Neural cell (in vitro differentiated cells): ENCODE data around the gene RUNX1. TPM values are rescaled to one million over a fixed set of nuclear protein-coding genes. Genes with fewer than 3 reads are reported as not detected.

ENCODE experiments used
- H2AFZ ChIP-seq: fragments of 200-600, 300-800 bp; sonication (generic), shearing (Covaris generic); 2 replicates; pipeline ENCODE4 v1.6.0; 2014; ENCODE audit warnings: low read depth, mild to moderate bottlenecking, antibody characterized with exemption, low read length, moderate library complexity
- H3F3A ChIP-seq: fragments of 200-600 bp; shearing (Covaris generic); 2 replicates; pipeline ENCODE4 v1.6.1; 2016; ENCODE audit warnings: mild to moderate bottlenecking, moderate library complexity, mixed read lengths, antibody characterized with exemption, low read length; ENCODE audit not compliant: insufficient read depth, poor library complexity, severe bottlenecking
- H3K27ac ChIP-seq: fragments of 200-600, 300-800 bp; sonication (generic), shearing (Covaris generic); 2 replicates; pipeline ENCODE4 v1.5.1; 2014; ENCODE audit warnings: mild to moderate bottlenecking, low read length, moderate library complexity
- H3K27me3 ChIP-seq: fragments of 300-800, 200-600 bp; sonication (generic), shearing (Covaris generic); 2 replicates; pipeline ENCODE4 v1.6.0; 2014; ENCODE audit warnings: mild to moderate bottlenecking, low read depth, low read length, moderate library complexity; ENCODE audit not compliant: insufficient read depth
- H3K36me3 ChIP-seq: fragments of 300-800, 200-600 bp; sonication (generic), shearing (Covaris generic); 2 replicates; pipeline ENCODE4 v1.5.1; 2014; ENCODE audit warnings: mild to moderate bottlenecking, antibody characterized with exemption, low read length, moderate library complexity; ENCODE audit not compliant: insufficient read depth
- H3K4me2 ChIP-seq: fragments of 300-800, 200-600 bp; sonication (generic), shearing (Covaris generic); 2 replicates; pipeline ENCODE4 v1.6.0; 2014; ENCODE audit warnings: mild to moderate bottlenecking, low read length
- H3K4me3 ChIP-seq: fragments of 300-800, 200-600 bp; sonication (generic), shearing (Covaris generic); 2 replicates; pipeline ENCODE4 v1.5.1; 2014; ENCODE audit warnings: mild to moderate bottlenecking, low read length, moderate library complexity
- H3K79me2 ChIP-seq: fragments of 200-600 bp; shearing (Covaris generic); replicated peaks from 2 replicates; pipeline ENCODE4 v1.6.0; 2014; ENCODE audit warnings: mild to moderate bottlenecking, low read length, moderate library complexity; ENCODE audit not compliant: insufficient read depth
- H3K9ac ChIP-seq: fragments of 300-800, 200-600 bp; sonication (generic), shearing (Covaris generic); 2 replicates; pipeline ENCODE4 v1.6.1; 2016; ENCODE audit warnings: mild to moderate bottlenecking, low read length, mixed read lengths
- H3K9me2 ChIP-seq: fragments of 200-600 bp; shearing (Covaris generic); 2 replicates; pipeline ENCODE4 v1.6.1; 2016; ENCODE audit warnings: mild to moderate bottlenecking, low read length, mixed read lengths; ENCODE audit not compliant: insufficient read depth
- H3K9me3 ChIP-seq: fragments of 200-600, 300-800 bp; sonication (generic), shearing (Covaris generic); 2 replicates; pipeline ENCODE4 v1.6.1; 2016; ENCODE audit warnings: mild to moderate bottlenecking, mixed run types, low read length, moderate library complexity, mixed read lengths
- H4K20me1 ChIP-seq: fragments of 200-600 bp; shearing (Covaris generic); 2 replicates; pipeline ENCODE4 v1.6.1; 2016; ENCODE audit warnings: mild to moderate bottlenecking, mixed run types; ENCODE audit not compliant: insufficient read depth
- EP300 ChIP-seq: fragments of 450-650 bp; conservative IDR thresholded peaks from 2 replicates; pipeline ENCODE4 v1.6.1; 2014; ENCODE audit warnings: antibody characterized with exemption, mild to moderate bottlenecking, moderate library complexity; ENCODE audit not compliant: poor library complexity, severe bottlenecking
- EZH2 ChIP-seq: fragments of 200-600, 300-800 bp; shearing (Covaris generic), sonication (generic); IDR thresholded peaks from 2 replicates; pipeline ENCODE4 v1.6.1; 2014; ENCODE audit warnings: antibody characterized with exemption, low read length, borderline replicate concordance, mild to moderate bottlenecking; ENCODE audit not compliant: insufficient read depth, poor library complexity, severe bottlenecking
- MXI1 ChIP-seq: fragments of 450-650 bp; conservative IDR thresholded peaks from 2 replicates; pipeline ENCODE4 v1.6.1; 2014; ENCODE audit warnings: antibody characterized with exemption, mild to moderate bottlenecking; ENCODE audit not compliant: poor library complexity, severe bottlenecking
- POLR2AphosphoS5 ChIP-seq: IDR thresholded peaks from 2 replicates; pipeline ENCODE4 v1.6.1; 2012
- RAD21 ChIP-seq: fragments of 450-650 bp; conservative IDR thresholded peaks from 2 replicates; pipeline ENCODE4 v1.6.1; 2014; ENCODE audit warnings: antibody characterized with exemption, mild to moderate bottlenecking, moderate library complexity
- SMC3 ChIP-seq: fragments of 450-650 bp; conservative IDR thresholded peaks from 2 replicates; pipeline ENCODE4 v1.6.1; 2014; ENCODE audit warnings: antibody characterized with exemption, mild to moderate bottlenecking, moderate library complexity; ENCODE audit not compliant: poor library complexity
- TAF1 ChIP-seq: IDR thresholded peaks from 2 replicates; pipeline ENCODE4 v1.6.1; 2012; ENCODE audit warnings: low read depth
- polyA plus RNA-seq: library from polyadenylated mRNA; depleted of rRNA; stranded (reverse); fragments of >200 nt; gene quantifications from 2 replicates; pipeline ENCODE4 v1.2.3, GENCODE V29; 2014
- TF ChIP-seq, protein P1 (sequence below): IDR thresholded peaks from 2 replicates; pipeline ENCODE4 v1.6.1; 2012; ENCODE audit warnings: borderline replicate concordance
- TF ChIP-seq, protein P2 (sequence below): fragments of 450-650 bp; IDR thresholded peaks from 2 replicates; pipeline ENCODE4 v1.5.1; 2014; ENCODE audit warnings: antibody characterized with exemption, mild to moderate bottlenecking, moderate library complexity; ENCODE audit not compliant: poor library complexity, severe bottlenecking

Gene RUNX1
- polyA plus RNA-seq, 1 donor from 2014 or later: not detected

GRCh38 chr21:34843562-34843961 is 205.5 kb downstream of the RUNX1 start:
- TF ChIP-seq EZH2 (no peak), SMC3 (no peak)
- TF ChIP-seq, protein P1, sequence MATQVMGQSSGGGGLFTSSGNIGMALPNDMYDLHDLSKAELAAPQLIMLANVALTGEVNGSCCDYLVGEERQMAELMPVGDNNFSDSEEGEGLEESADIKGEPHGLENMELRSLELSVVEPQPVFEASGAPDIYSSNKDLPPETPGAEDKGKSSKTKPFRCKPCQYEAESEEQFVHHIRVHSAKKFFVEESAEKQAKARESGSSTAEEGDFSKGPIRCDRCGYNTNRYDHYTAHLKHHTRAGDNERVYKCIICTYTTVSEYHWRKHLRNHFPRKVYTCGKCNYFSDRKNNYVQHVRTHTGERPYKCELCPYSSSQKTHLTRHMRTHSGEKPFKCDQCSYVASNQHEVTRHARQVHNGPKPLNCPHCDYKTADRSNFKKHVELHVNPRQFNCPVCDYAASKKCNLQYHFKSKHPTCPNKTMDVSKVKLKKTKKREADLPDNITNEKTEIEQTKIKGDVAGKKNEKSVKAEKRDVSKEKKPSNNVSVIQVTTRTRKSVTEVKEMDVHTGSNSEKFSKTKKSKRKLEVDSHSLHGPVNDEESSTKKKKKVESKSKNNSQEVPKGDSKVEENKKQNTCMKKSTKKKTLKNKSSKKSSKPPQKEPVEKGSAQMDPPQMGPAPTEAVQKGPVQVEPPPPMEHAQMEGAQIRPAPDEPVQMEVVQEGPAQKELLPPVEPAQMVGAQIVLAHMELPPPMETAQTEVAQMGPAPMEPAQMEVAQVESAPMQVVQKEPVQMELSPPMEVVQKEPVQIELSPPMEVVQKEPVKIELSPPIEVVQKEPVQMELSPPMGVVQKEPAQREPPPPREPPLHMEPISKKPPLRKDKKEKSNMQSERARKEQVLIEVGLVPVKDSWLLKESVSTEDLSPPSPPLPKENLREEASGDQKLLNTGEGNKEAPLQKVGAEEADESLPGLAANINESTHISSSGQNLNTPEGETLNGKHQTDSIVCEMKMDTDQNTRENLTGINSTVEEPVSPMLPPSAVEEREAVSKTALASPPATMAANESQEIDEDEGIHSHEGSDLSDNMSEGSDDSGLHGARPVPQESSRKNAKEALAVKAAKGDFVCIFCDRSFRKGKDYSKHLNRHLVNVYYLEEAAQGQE: no peak
- no peaks in the 10 kb centered on the region for H3K9me3 ChIP-seq
- H3K4me2 ChIP-seq: no peak overlapping the region
- H3K4me3 ChIP-seq: no peak overlapping the region
- no peak overlapping the region for H2AFZ ChIP-seq
- no peaks in the 10 kb centered on the region for H4K20me1 ChIP-seq
- H3K9ac ChIP-seq: no peak overlapping the region
- no peak overlapping the region for H3K27ac ChIP-seq
- H3K27me3 ChIP-seq: no peaks in the 10 kb centered on the region
- H3F3A ChIP-seq: no peaks in the 10 kb centered on the region
- H3K9me2 ChIP-seq: no peaks in the 10 kb centered on the region
- no peaks in the 10 kb centered on the region for H3K79me2 ChIP-seq
- no peaks in the 10 kb centered on the region for H3K36me3 ChIP-seq

DNA sequence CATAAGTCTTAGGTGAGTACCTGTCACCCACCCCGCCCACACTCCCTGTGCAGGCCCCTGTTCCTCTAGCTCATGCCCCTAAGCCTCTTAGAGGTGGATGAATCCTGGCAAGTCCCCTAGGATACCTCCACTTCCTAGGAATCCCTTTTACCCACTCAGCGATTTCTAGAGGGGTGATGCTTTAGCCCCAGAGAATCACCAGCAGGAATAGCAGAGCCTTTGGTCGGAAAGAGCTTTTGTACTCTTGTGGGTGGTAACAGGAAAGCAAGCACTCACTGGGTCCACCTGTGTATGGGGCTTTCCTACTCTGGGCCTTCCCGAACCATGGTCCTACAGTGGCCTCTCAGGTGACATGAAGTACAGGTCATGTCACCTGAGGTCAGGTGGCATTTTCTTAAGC is 207.9 kb downstream of the RUNX1 start:
- no peak overlapping the region for H2AFZ ChIP-seq
- no peaks in the 10 kb centered on the region for H3K79me2 ChIP-seq
- no peaks in the 10 kb centered on the region for H3F3A ChIP-seq
- H3K9me2 ChIP-seq: no peaks in the 10 kb centered on the region
- H3K9me3 ChIP-seq: no peaks in the 10 kb centered on the region
- no peaks in the 10 kb centered on the region for H4K20me1 ChIP-seq
- no peaks in the 10 kb centered on the region for H3K27me3 ChIP-seq
- TF ChIP-seq RAD21 (no peak), EP300 (no peak), EZH2 (no peak), TAF1 (no peak), MXI1 (no peak), POLR2AphosphoS5 (no peak), SMC3 (no peak)
- TF ChIP-seq, protein P1: no peak
- TF ChIP-seq, protein P2, sequence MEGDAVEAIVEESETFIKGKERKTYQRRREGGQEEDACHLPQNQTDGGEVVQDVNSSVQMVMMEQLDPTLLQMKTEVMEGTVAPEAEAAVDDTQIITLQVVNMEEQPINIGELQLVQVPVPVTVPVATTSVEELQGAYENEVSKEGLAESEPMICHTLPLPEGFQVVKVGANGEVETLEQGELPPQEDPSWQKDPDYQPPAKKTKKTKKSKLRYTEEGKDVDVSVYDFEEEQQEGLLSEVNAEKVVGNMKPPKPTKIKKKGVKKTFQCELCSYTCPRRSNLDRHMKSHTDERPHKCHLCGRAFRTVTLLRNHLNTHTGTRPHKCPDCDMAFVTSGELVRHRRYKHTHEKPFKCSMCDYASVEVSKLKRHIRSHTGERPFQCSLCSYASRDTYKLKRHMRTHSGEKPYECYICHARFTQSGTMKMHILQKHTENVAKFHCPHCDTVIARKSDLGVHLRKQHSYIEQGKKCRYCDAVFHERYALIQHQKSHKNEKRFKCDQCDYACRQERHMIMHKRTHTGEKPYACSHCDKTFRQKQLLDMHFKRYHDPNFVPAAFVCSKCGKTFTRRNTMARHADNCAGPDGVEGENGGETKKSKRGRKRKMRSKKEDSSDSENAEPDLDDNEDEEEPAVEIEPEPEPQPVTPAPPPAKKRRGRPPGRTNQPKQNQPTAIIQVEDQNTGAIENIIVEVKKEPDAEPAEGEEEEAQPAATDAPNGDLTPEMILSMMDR: no peak
- H3K4me3 ChIP-seq: no peak overlapping the region
- H3K4me2 ChIP-seq: no peak overlapping the region
- H3K9ac ChIP-seq: no peak overlapping the region
- H3K27ac ChIP-seq: no peak overlapping the region
- no peaks in the 10 kb centered on the region for H3K36me3 ChIP-seq
